Ovary (tissue), 3 donors: ENCODE results near the gene RAP1GDS1.

Experiments used
- CTCF ChIP-seq, 3 donors: fragments of 450-650 bp in 2 of 3; fragments of 200-600 bp in 1 of 3; IDR thresholded peaks; one replicate each; pipeline versions ENCODE4 v1.5.1 to v1.8.0; 2016 to 2022; ENCODE audit warnings: antibody characterized with exemption in 3 of 3, mild to moderate bottlenecking in 1 of 3
- POLR2A ChIP-seq: fragments of 450-650 bp; IDR thresholded peaks from one replicate; pipeline ENCODE4 v1.6.1; 2017; ENCODE audit warnings: antibody characterized with exemption, mild to moderate bottlenecking, moderate library complexity
- donor health status: DM: no; HTN: no; CAD: no.

GRCh38 chr4:98434816-98435215 lies 173.6 kb downstream of the RAP1GDS1 start:
- TF ChIP-seq CTCF (IDR thresholded peaks at IDR 0.05) (no peak), POLR2A (no peak)
